ENCODE measurements around the gene PLD1.

PLD1 gene

DNA sequence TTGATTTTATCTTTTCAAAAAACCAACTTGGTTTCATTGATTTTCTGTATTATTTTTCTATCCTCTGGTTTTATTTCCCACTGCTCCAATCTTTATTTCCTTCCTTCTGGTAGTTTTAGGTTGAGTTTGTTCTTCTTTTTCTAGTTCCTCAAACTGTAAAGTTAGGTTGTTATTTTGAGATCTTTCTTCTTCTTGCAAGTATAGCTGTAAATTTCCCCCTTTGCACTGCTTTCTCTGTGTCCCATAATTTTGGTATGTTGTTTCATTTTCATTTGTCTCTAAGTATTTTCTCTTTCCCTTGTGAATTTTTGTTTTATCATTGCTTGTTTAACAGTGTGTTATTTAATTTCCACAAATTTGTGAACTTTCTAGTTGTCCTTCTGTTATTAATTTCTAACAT is 120.0 kb downstream of the PLD1 start:
- no peak for DNase-seq

GRCh38 chr3:171688593-171688992 is 121.7 kb downstream of the PLD1 start:
- DNase-seq = no peak

GRCh38 chr3:171688002-171688401 is 122.3 kb downstream of the PLD1 start:
- DNase-seq = no peak

- DNase-seq = no peak
Measured at GRCh38 chr3:171687581-171687980, 122.7 kb downstream of the PLD1 start.

DNA sequence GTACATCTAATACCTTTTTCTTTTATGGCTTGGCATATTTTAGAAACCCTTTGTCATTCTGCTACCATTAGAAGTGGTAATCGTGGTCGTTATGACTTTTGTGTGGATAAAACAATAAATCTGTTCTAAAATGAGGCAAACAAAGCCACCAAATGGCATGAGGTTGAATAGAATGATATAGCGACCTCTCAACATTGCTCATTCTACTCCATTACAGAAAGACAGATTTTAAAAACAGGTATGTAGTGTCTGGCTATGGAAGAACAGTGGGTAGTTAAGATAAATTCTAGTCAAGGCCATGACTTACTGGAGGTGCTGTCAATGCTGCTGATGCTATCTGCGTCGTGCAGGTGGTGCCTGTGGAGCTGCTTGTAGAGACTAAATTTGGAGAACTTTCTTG is 123.2 kb downstream of the PLD1 start:
- no peak for DNase-seq

- no peak for DNase-seq
Measured at GRCh38 chr3:171685116-171685895, 125.0 kb downstream of the PLD1 start.

DNA sequence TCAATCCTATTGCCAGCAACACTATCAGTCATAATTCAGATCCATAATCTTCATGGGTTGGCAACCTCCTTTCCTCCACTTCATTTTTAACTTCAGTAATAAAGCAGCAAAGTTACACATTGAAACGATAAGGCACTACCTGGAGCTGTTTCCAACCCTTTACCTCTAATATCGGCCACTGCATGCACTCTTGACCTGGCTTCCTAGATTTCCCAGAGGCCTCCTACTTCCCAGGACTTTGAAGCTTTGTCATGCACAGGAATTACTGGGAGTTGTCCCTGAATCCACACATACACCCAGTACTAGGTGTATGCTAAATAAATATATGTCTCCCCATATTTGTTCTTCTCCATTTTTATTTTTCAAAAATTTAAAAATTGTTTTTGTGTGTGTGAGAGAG is 126.1 kb downstream of the PLD1 start:
- no peak for DNase-seq

DNA sequence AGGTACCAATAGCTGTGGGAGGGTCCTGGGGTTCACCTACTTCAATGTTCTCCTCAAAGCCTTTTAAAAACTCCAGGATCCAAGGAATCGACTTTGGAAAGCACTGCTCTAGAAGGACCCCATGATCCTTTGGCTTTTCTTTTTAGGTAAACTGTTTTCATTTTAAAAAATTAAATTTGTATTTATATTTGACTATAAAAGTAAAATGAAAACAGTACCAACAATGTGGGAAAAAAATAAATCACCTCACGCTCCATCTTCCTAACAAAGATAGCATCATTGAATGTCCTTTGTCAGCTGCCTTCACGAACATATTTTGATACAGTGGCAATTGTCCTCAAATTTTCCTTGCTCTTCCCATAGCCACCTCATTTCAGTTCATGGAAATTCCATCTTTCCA is 127.5 kb downstream of the PLD1 start:
- DNase-seq = no peak

DNA sequence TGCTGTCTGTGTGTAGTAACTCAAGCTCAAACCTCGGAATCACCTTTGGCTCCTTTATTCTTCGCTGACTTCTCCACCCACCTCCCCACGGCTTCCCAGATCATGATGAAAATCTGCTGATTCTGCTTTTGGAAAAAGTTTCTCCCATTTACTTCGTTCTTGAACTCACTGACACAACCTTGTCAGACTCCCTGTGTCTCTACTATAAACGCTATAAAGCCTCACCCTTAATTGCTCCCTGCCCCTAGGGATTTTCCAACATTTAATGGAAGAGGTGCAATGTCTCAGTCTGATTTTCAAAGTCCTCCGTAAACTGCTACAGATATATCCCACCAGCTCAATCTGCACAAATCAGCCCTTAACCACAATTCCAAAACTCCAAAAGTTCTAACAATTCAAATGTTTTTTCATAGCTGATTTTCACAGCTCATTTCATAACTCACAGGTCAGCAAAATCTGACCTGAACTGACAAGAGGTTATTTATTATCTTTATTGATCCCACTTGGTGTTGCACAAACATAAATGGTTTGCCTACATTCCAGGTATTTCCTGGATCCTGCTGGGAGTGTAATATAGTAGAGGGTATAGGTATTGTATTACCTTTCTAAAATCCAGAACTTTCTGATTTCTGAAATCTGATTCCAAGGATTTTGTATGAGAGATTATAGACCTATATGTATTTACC is 129.4 kb downstream of the PLD1 start:
- DNase-seq = no peak

- DNase-seq = no peak
Measured at GRCh38 chr3:171678971-171679492, 131.3 kb downstream of the PLD1 start.

- DNase-seq = no peak
Measured at GRCh38 chr3:171677706-171678105, 132.6 kb downstream of the PLD1 start.

GRCh38 chr3:171676601-171677175 is 133.6 kb downstream of the PLD1 start:
- DNase-seq = no peak

- DNase-seq = no peak
Measured at GRCh38 chr3:171673951-171674350, 136.3 kb downstream of the PLD1 start.

DNA sequence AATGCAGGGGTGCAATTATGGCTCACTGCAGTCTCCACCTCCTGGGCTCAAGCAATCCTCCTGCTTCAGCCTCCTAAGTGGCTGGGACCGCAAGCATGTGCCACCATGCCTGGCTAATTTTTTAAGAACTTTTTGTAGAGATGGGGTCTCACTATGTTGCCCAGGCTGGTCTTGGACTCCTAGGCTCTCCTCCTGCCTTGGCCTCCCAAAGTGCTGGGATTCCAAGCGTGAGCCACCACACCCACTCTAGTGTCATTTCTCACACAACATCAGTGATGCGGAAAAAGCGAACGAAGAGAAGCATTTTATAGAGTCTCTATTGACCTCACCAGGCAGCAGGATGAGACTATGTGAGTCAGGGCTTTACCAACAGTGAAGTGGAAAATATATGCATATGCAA is 137.7 kb downstream of the PLD1 start:
- DNase-seq = no peak

DNA sequence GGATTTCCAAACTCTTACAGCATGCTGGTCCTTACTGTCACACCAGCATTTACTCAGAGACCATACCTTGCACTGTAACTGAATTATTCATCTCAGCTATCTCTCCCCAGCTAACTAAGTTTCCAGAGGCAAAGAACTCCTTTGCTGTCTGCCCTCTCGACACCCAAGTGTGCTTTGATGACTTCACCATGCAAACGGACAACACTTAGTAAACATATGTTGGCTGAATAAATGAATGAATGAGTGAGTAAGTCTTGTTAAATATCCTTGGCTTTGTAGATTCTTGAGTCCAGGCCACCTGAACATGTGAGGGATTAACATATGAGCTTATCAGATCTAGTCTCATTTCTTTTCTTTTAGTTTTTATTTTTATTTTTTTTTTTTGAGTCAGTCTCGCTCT is 138.2 kb downstream of the PLD1 start:
- no peak for DNase-seq

GRCh38 chr3:171671709-171672108 is 138.6 kb downstream of the PLD1 start:
- DNase-seq = no peak

- DNase-seq = no peak
Measured at GRCh38 chr3:171666516-171666915, 143.8 kb downstream of the PLD1 start.

GRCh38 chr3:171663805-171664204 is 146.5 kb downstream of the PLD1 start:
- no peak for DNase-seq

DNA sequence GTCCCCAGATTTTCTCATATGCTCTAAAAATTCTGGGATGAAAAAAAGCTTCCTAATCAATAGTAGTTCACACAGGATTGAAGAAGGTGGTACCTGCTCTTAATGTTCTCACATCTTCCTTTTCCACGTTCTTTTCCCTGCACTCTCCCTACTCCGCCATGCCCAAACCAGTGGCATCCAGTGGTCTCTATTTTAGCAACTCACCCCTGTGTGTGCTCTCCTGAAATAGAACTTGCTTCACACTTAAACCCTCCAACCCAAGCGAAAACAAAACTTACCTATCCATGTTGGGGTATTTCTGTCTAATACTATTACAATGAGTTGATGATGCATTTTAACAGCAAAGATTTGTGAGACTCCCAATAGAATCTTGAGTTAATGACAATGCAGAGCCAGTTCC is 148.8 kb downstream of the PLD1 start:
- no peak for DNase-seq

- no peak for DNase-seq
Measured at GRCh38 chr3:171660188-171660587, 150.1 kb downstream of the PLD1 start.

GRCh38 chr3:171658841-171659240 is 151.4 kb downstream of the PLD1 start:
- DNase-seq = no peak

GRCh38 chr3:171654809-171655208 is 155.5 kb downstream of the PLD1 start:
- DNase-seq = no peak

DNA sequence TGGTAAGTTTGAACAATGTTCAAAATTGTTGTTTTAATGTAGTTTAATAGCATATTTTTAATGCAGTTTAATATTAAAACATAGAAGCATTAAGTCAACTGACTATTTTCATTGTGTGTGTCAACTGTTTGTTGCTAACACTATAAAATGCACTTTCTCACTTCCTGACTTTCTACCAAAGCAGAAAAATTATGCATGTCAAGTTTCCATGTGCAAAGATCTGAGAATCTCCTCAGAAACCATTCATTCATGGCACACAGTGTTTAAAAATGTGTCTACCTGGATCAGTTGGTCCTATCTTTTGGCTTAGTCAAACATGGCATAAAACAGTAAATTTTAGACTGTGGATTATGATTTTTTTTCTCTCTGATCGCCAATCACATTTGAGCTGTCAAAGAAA is 156.0 kb downstream of the PLD1 start:
- no peak for DNase-seq

GRCh38 chr3:171653701-171654100 is 156.6 kb downstream of the PLD1 start:
- no peak for DNase-seq

All from T-helper 1 cell (primary cell).